Tibial nerve (tissue), 4 donors: ENCODE data around the gene COL6A3.

Experiments used
- EP300 ChIP-seq, 2 donors: sonication (generic); formaldehyde crosslinking; IDR thresholded peaks; one replicate each; pipeline ENCODE4 v1.6.1; 2017; ENCODE audit warnings: antibody characterized with exemption in 2 of 2, mild to moderate bottlenecking in 1 of 2
- POLR2A ChIP-seq, 2 donors: fragments of 450-650 bp; IDR thresholded peaks; one replicate each; pipeline ENCODE4 v1.6.1; 2017; ENCODE audit warnings: antibody characterized with exemption in 2 of 2, mild to moderate bottlenecking in 2 of 2, moderate library complexity in 2 of 2
- TF ChIP-seq, protein P1 (sequence below), 5 experiments: fragments of 200-600 bp in 3 of 5; fragments of 450-650 bp in 2 of 5; sonication (generic) in 3 of 5; IDR thresholded peaks; one replicate each; pipeline ENCODE4 v1.5.1; 2016 to 2019; ENCODE audit warnings: antibody characterized with exemption in 5 of 5, mild to moderate bottlenecking in 3 of 5, moderate library complexity in 2 of 5

DNA sequence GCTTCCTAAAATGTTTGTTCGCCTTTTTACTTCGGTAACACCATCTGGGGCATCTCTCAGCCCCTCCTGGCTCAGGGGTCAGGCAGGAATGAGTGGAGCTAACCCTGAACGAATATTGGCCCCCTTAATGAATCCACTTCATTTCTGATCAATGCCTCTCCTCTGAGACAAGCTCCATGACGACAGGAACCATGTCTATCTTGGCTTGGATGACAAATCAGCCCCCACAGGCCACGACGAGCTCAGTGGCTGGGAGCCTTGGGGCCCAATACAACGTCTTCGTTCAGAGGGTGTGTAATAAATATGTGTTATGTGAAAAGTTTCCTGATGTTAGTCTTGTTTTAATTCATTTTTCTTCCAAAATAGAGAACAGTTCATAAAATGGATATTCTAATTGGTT is 133.0 kb downstream of the COL6A3 start:
- TF ChIP-seq, protein P1, sequence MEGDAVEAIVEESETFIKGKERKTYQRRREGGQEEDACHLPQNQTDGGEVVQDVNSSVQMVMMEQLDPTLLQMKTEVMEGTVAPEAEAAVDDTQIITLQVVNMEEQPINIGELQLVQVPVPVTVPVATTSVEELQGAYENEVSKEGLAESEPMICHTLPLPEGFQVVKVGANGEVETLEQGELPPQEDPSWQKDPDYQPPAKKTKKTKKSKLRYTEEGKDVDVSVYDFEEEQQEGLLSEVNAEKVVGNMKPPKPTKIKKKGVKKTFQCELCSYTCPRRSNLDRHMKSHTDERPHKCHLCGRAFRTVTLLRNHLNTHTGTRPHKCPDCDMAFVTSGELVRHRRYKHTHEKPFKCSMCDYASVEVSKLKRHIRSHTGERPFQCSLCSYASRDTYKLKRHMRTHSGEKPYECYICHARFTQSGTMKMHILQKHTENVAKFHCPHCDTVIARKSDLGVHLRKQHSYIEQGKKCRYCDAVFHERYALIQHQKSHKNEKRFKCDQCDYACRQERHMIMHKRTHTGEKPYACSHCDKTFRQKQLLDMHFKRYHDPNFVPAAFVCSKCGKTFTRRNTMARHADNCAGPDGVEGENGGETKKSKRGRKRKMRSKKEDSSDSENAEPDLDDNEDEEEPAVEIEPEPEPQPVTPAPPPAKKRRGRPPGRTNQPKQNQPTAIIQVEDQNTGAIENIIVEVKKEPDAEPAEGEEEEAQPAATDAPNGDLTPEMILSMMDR (IDR thresholded peaks at IDR 0.05) = no peak
- TF ChIP-seq POLR2A (IDR thresholded peaks at IDR 0.05) (no peak), EP300 (IDR thresholded peaks at IDR 0.05) (no peak)
